Adrenal gland (tissue), 12 donors: ENCODE measurements around the gene COPS7A. TPM values are rescaled to one million over a fixed set of nuclear protein-coding genes. Genes with fewer than 3 reads are reported as not detected.

Experiments used
- DNase-seq, 7 donors: peaks; one replicate each; pipeline ENCODE4 v3.0.0-alpha.2; 2019 to 2020
- H3K27ac ChIP-seq, 5 donors: fragments of 200-600 bp; sonication (generic) in 4 of 5; 1 replicate in 3 of 5; 2 replicates in 2 of 5; pipeline versions ENCODE4 v1.5.1 to v1.8.0; 2016 to 2020; ENCODE audit warnings: mild to moderate bottlenecking in 1 of 5
- H3K27me3 ChIP-seq: fragments of 200-600 bp; 2 replicates; pipeline ENCODE4 v1.8.0; 2021
- H3K36me3 ChIP-seq, 2 donors: fragments of 200-600 bp; replicated peaks in 1 of 2; 1 replicate in 1 of 2; 2 replicates in 1 of 2; pipeline versions ENCODE4 v1.5.1 to v1.8.0; 2018 to 2022
- H3K4me1 ChIP-seq, 2 donors: fragments of 200-600 bp; replicated peaks in 1 of 2; 1 replicate in 1 of 2; 2 replicates in 1 of 2; pipeline versions ENCODE4 v1.5.1 to v1.8.0; 2018 to 2021
- H3K4me3 ChIP-seq, 4 donors: fragments of 200-600 bp; sonication (generic) in 3 of 4; one replicate each; pipeline ENCODE4 v1.5.1; 2016 to 2018
- H3K9me3 ChIP-seq, 3 donors: fragments of 200-600 bp; sonication (generic) in 1 of 3; replicated peaks in 1 of 3; 1 replicate in 2 of 3; 2 replicates in 1 of 3; pipeline versions ENCODE4 v1.5.1 to v1.8.0; 2016 to 2021
- POLR2A ChIP-seq, 2 donors: fragments of 450-650 bp; IDR thresholded peaks; one replicate each; pipeline ENCODE4 v1.6.1; 2017; ENCODE audit warnings: antibody characterized with exemption in 2 of 2, mild to moderate bottlenecking in 2 of 2, moderate library complexity in 1 of 2
- WGBS, 4 donors: extraction: QIAGEN DNeasy Blood & Tissue Kit in 2 of 4; methylation state at CpG; one replicate each; pipeline versions ENCODE4 v1.1.5 to v1.1.7; 2013 to 2017; 5-methylcytosine and 5-hydroxymethylcytosine counted together
- intact Hi-C, 2 donors: fragments of 100-400 bp; cut with DNase I; formaldehyde crosslinking; loops; one replicate each; pipeline versions ENCODE4 v1.14.1 to v1.15.0; 2022 to 2023
- polyA plus RNA-seq, 3 donors: library from polyadenylated mRNA; stranded (reverse); fragments of 200-250 nt in 2 of 3; fragments of 350-450 nt in 1 of 3; fragmentation: Illumina TruSeq in 1 of 3; extraction: RNeasy Lipid Tissue Mini Kit (QIAGEN cat#74804) in 1 of 3; gene quantifications; one replicate each; pipeline ENCODE4 v1.2.3, GENCODE V29; 2013 to 2014
- total RNA-seq, 9 donors: library from RNA; depleted of rRNA in 4 of 9; stranded (reverse); fragments of >200 nt in 4 of 9; fragments of 120-200 nt in 1 of 9; fragmentation: NEBNext Ultra II Directional in 1 of 9; extraction: Animal tissue kit (Norgen Biotek cat#: 25700) in 1 of 9; gene quantifications; one replicate each; pipeline versions ENCODE4 v1.1.0 to v1.2.4, GENCODE V29; 2013 to 2023
- TF ChIP-seq, protein P1 (sequence below), 6 experiments: fragments of 450-650 bp in 4 of 6; fragments of 200-600 bp in 2 of 6; sonication (generic) in 1 of 6; IDR thresholded peaks; 1 replicate in 5 of 6; 2 replicates in 1 of 6; pipeline versions ENCODE4 v1.5.1 to v1.8.0; 2016 to 2021; ENCODE audit warnings: antibody characterized with exemption in 6 of 6, mild to moderate bottlenecking in 2 of 6, moderate library complexity in 1 of 6
- donor health status: healthy with polysubstance abuse.
- donor health status: Bipolar disorder and iron deficiency.
- donor health status: DM: yes; HTN: yes; CAD: no.
- donor health status: DM: no; HTN: no; CAD: no.
- donor health status: DM: no; HTN: no; CAD: no.
- donor health status: DM: yes; HTN: yes; CAD: no.

COPS7A gene
- total and polyA plus RNA-seq, 12 donors, result 46.5 to 105 (median 81.1) TPM

DNA sequence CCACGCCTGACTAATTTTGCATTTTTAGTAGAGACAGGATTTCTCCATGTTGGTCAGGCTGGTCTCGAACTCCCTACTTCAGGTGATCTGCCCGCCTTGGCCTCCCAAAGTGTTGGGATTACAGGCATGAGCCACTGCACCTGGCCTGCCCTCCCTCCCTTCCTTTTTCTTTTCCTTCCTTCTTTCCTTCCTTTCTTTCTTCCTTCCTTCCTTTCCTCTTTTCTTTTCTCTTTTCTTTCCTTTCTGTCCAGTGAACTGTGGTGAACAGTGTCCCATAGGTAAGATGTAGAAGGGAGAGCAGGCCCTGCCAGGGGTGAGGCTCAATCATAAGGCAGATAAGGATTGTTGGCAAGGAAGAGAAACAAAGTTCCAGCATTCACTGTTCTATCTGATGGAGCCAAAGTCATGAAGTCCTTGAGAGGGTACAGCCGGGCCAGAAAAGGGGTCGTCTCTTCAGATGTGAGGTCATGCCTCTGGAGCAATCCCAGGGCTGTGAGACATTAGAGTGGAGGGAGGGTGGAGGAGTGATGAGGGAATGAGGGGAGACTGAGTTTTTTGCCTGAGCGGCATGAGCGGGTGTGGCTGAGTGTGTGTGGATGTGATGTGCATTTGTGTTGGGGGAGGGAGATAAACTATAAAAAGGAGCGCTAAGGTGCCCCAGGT, 33.3 kb downstream of the COPS7A start:
- 72 to 78% (median 77%) methylated on average over 8 of the region's 8 CpGs for WGBS, 4 donors
- intact Hi-C loops, result no loop called here
- H3K4me1 ChIP-seq, result peaks cover 2 to 11% of the 10 kb centered on the region in 2 donors
- H3K27me3 ChIP-seq, result no peaks in the 10 kb centered on the region
- no peak overlapping the region for H3K4me3 ChIP-seq
- no peak overlapping the region for H3K27ac ChIP-seq
- H3K9me3 ChIP-seq, result no peaks in the 10 kb centered on the region
- no peaks in the 10 kb centered on the region for H3K36me3 ChIP-seq
- TF ChIP-seq POLR2A (IDR thresholded peaks at IDR 0.05), result no peak
- TF ChIP-seq, protein P1, sequence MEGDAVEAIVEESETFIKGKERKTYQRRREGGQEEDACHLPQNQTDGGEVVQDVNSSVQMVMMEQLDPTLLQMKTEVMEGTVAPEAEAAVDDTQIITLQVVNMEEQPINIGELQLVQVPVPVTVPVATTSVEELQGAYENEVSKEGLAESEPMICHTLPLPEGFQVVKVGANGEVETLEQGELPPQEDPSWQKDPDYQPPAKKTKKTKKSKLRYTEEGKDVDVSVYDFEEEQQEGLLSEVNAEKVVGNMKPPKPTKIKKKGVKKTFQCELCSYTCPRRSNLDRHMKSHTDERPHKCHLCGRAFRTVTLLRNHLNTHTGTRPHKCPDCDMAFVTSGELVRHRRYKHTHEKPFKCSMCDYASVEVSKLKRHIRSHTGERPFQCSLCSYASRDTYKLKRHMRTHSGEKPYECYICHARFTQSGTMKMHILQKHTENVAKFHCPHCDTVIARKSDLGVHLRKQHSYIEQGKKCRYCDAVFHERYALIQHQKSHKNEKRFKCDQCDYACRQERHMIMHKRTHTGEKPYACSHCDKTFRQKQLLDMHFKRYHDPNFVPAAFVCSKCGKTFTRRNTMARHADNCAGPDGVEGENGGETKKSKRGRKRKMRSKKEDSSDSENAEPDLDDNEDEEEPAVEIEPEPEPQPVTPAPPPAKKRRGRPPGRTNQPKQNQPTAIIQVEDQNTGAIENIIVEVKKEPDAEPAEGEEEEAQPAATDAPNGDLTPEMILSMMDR (IDR thresholded peaks at IDR 0.05), result no peak
- no peak for DNase-seq

- no peak overlapping the region for H3K4me3 ChIP-seq
- 74 to 85% (median 78%) methylated on average over 9 of the region's 9 CpGs for WGBS, 4 donors
- TF ChIP-seq, protein P1 (IDR thresholded peaks at IDR 0.05), result no peak
- TF ChIP-seq POLR2A (IDR thresholded peaks at IDR 0.05), result no peak
- H3K36me3 ChIP-seq, result no peaks in the 10 kb centered on the region
- no peaks in the 10 kb centered on the region for H3K9me3 ChIP-seq
- H3K27ac ChIP-seq, result no peak overlapping the region
- peaks cover 3 to 12% of the 10 kb centered on the region in 2 donors for H3K4me1 ChIP-seq
- H3K27me3 ChIP-seq, result no peaks in the 10 kb centered on the region
- no peak for DNase-seq
- intact Hi-C loops, result no loop called here
These were observed 34.8 kb downstream of the COPS7A start for GRCh38 chr12:6758506-6759095.

GRCh38 chr12:6759741-6760140, 35.9 kb downstream of the COPS7A start:
- WGBS, 4 donors, result 84 to 90% (median 87%) methylated on average over 5 of the region's 5 CpGs
- Histone ChIP-seq H3K27me3 (no peaks in the 10 kb centered on the region), H3K9me3 (no peaks in the 10 kb centered on the region), H3K36me3 (no peaks in the 10 kb centered on the region), H3K4me3 (no peak overlapping the region), H3K4me1 (peaks cover 8 to 11% of the 10 kb centered on the region in 2 donors), H3K27ac (no peak overlapping the region)
- no peak for DNase-seq
- intact Hi-C loops, result no loop called here
- TF ChIP-seq POLR2A (IDR thresholded peaks at IDR 0.05), result no peak
- TF ChIP-seq, protein P1 (IDR thresholded peaks at IDR 0.05), result no peak

DNA sequence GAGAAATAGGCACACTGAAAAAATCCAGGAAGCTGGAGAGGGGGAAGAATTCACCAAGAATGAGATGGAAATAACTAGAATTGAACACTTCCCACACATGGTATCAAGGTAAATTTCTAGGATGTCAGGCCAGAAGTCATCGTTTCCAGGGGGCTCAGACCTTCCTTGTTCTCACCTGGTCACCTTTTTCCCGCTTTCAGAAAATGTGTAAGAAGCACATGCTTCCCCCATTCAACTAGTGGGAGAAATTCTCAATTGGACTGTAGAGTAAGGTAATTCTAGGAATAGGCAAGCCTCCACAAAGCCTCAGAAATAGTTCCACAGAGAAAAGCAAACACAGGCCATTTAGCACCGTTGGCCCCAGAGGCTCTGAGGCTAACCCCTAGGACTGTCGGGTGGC, 39.5 kb downstream of the COPS7A start:
- no peak for DNase-seq
- intact Hi-C loops, result no loop called here
- H3K4me3 ChIP-seq, result peak overlapping the region in 1 of 4 donors; percentile 28
- no peaks in the 10 kb centered on the region for H3K36me3 ChIP-seq
- no peaks in the 10 kb centered on the region for H3K27me3 ChIP-seq
- H3K27ac ChIP-seq, result peak overlapping the region in 4 of 5 donors; percentile 43 to 97 (median 74)
- WGBS, 4 donors, result 66 to 83% (median 78%) methylated on average over 4 of the region's 4 CpGs
- no peaks in the 10 kb centered on the region for H3K9me3 ChIP-seq
- peaks cover 23 to 28% of the 10 kb centered on the region in 2 donors for H3K4me1 ChIP-seq
- TF ChIP-seq POLR2A (IDR thresholded peaks at IDR 0.05), result no peak
- TF ChIP-seq, protein P1 (IDR thresholded peaks at IDR 0.05), result no peak
